NT2/D1 (cell line): Measurements from ENCODE around the gene NAXD.
"Not testable (repeated sequence)": the region's sequence is repeated elsewhere in the genome, so short reads cannot be mapped to it uniquely, and the experiment has no call there.

Source experiments
- DNase-seq: peaks from one replicate; pipeline ENCODE4 v3.0.0-alpha.2; 2011; ENCODE audit warnings: low read depth, low spot score
- H3K27me3 ChIP-seq: 2 replicates; pipeline ENCODE4 v1.6.0; 2011; ENCODE audit warnings: mild to moderate bottlenecking; ENCODE audit not compliant: insufficient read length, insufficient read depth
- H3K36me3 ChIP-seq: 2 replicates; pipeline ENCODE4 v1.6.1; 2011; ENCODE audit warnings: mild to moderate bottlenecking, low read length, mixed read lengths; ENCODE audit not compliant: insufficient read depth, insufficient read length
- H3K4me1 ChIP-seq: 2 replicates; pipeline ENCODE4 v1.5.1; 2011; ENCODE audit not compliant: insufficient read depth, insufficient read length
- H3K4me3 ChIP-seq: 2 replicates; pipeline ENCODE4 v1.5.1; 2011; ENCODE audit warnings: low read depth; ENCODE audit not compliant: insufficient read length
- H3K9ac ChIP-seq: 2 replicates; pipeline ENCODE4 v1.6.0; 2011; ENCODE audit warnings: low read depth; ENCODE audit not compliant: insufficient read length
- H3K9me3 ChIP-seq: 2 replicates; pipeline ENCODE4 v1.5.1; 2011; ENCODE audit warnings: mild to moderate bottlenecking, low read length; ENCODE audit not compliant: insufficient read depth
- SUZ12 ChIP-seq: IDR thresholded peaks from 2 replicates; pipeline ENCODE4 v1.6.1; 2011; ENCODE audit not compliant: insufficient read length, insufficient read depth; ENCODE audit errors: extremely low read depth
- YY1 ChIP-seq: IDR thresholded peaks from 2 replicates; pipeline ENCODE4 v1.6.1; 2011; ENCODE audit not compliant: insufficient read length, insufficient read depth
- ZNF274 ChIP-seq: IDR thresholded peaks from 2 replicates; pipeline ENCODE4 v1.6.1; 2011; ENCODE audit warnings: mild to moderate bottlenecking, low read depth, low read length

Gene NAXD

GRCh38 chr13:110615322-110616102 lies at the start of gene NAXD:
TSS of gene NAXD (plus strand) at chr13:110615545. CDS start at chr13:110615602, 57 bp downstream.
- DNase-seq: peak; percentile 91
- Histone ChIP-seq H3K27me3 (no peaks in the 10 kb centered on the region), H3K9me3 (peaks cover 6% of the 10 kb centered on the region; the same call in 1 of the 2 replicates), H3K36me3 (peaks cover 11% of the 10 kb centered on the region), H3K9ac (peak within 1 kb of the TSS; percentile 89), H3K4me1 (no peaks in the 10 kb centered on the region), H3K4me3 (peak within 1 kb of the TSS; percentile 75)
- TF ChIP-seq SUZ12 (no peak), YY1 (no peak), ZNF274 (no peak)

- Histone ChIP-seq H3K9ac (no peak overlapping the region), H3K4me1 (no peaks in the 10 kb centered on the region), H3K4me3 (no peak overlapping the region), H3K27me3 (no peaks in the 10 kb centered on the region), H3K9me3 (no peaks in the 10 kb centered on the region), H3K36me3 (peaks cover 8% of the 10 kb centered on the region)
- TF ChIP-seq ZNF274: no peak
- no peak for TF ChIP-seq YY1
- no peak for TF ChIP-seq SUZ12
- DNase-seq: no peak
These were observed 49.2 kb upstream of the NAXD start for GRCh38 chr13:110566171-110566570.

- H3K9me3 ChIP-seq: no peaks in the 10 kb centered on the region
- H3K36me3 ChIP-seq: peaks cover 8% of the 10 kb centered on the region
- H3K4me3 ChIP-seq: no peak overlapping the region
- DNase-seq: no peak
- TF ChIP-seq SUZ12 (no peak), ZNF274 (no peak), YY1 (no peak)
- H3K9ac ChIP-seq: no peak overlapping the region
- no peaks in the 10 kb centered on the region for H3K27me3 ChIP-seq
- peaks cover 4% of the 10 kb centered on the region for H3K4me1 ChIP-seq
These were observed 46.7 kb upstream of the NAXD start for GRCh38 chr13:110568612-110569011.

- H3K36me3 ChIP-seq, H3K9me3 ChIP-seq, H3K27me3 ChIP-seq, H3K9ac ChIP-seq, DNase-seq, H3K4me1 ChIP-seq, H3K4me3 ChIP-seq: not testable (repeated sequence)
These were observed 45.4 kb upstream of the NAXD start for GRCh38 chr13:110569962-110570361.

GRCh38 chr13:110570886-110571285 lies 44.5 kb upstream of the NAXD start:
- H3K9me3 ChIP-seq: no peaks in the 10 kb centered on the region
- TF ChIP-seq YY1 (no peak), SUZ12 (no peak), ZNF274 (no peak)
- H3K9ac ChIP-seq: no peak overlapping the region
- H3K36me3 ChIP-seq: no peaks in the 10 kb centered on the region
- no peaks in the 10 kb centered on the region for H3K27me3 ChIP-seq
- H3K4me1 ChIP-seq: peaks cover 12% of the 10 kb centered on the region
- DNase-seq: no peak
- no peak overlapping the region for H3K4me3 ChIP-seq

GRCh38 chr13:110571896-110572777 lies 43.2 kb upstream of the NAXD start:
- H3K9me3 ChIP-seq: no peaks in the 10 kb centered on the region
- H3K4me3 ChIP-seq: no peak overlapping the region
- H3K9ac ChIP-seq: no peak overlapping the region
- H3K27me3 ChIP-seq: no peaks in the 10 kb centered on the region
- no peaks in the 10 kb centered on the region for H3K36me3 ChIP-seq
- DNase-seq: no peak
- TF ChIP-seq ZNF274 (no peak), YY1 (no peak)
- peaks cover 14% of the 10 kb centered on the region for H3K4me1 ChIP-seq

- no peak for DNase-seq
- H3K4me3 ChIP-seq: no peak overlapping the region
- no peaks in the 10 kb centered on the region for H3K9me3 ChIP-seq
- no peaks in the 10 kb centered on the region for H3K27me3 ChIP-seq
- H3K4me1 ChIP-seq: peaks cover 14% of the 10 kb centered on the region
- H3K9ac ChIP-seq: no peak overlapping the region
- H3K36me3 ChIP-seq: no peaks in the 10 kb centered on the region
- TF ChIP-seq ZNF274 (no peak), YY1 (no peak), SUZ12 (no peak)
These were observed 42.6 kb upstream of the NAXD start for GRCh38 chr13:110572778-110573118.
